Stromal cell of bone marrow (primary cell): ENCODE measurements around the gene GPR152.

Source experiments
- DNase-seq: peaks from one replicate; pipeline ENCODE4 v3.0.0-alpha.2; 2012; ENCODE audit warnings: low read depth

Gene GPR152, protein sequence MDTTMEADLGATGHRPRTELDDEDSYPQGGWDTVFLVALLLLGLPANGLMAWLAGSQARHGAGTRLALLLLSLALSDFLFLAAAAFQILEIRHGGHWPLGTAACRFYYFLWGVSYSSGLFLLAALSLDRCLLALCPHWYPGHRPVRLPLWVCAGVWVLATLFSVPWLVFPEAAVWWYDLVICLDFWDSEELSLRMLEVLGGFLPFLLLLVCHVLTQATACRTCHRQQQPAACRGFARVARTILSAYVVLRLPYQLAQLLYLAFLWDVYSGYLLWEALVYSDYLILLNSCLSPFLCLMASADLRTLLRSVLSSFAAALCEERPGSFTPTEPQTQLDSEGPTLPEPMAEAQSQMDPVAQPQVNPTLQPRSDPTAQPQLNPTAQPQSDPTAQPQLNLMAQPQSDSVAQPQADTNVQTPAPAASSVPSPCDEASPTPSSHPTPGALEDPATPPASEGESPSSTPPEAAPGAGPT

DNA sequence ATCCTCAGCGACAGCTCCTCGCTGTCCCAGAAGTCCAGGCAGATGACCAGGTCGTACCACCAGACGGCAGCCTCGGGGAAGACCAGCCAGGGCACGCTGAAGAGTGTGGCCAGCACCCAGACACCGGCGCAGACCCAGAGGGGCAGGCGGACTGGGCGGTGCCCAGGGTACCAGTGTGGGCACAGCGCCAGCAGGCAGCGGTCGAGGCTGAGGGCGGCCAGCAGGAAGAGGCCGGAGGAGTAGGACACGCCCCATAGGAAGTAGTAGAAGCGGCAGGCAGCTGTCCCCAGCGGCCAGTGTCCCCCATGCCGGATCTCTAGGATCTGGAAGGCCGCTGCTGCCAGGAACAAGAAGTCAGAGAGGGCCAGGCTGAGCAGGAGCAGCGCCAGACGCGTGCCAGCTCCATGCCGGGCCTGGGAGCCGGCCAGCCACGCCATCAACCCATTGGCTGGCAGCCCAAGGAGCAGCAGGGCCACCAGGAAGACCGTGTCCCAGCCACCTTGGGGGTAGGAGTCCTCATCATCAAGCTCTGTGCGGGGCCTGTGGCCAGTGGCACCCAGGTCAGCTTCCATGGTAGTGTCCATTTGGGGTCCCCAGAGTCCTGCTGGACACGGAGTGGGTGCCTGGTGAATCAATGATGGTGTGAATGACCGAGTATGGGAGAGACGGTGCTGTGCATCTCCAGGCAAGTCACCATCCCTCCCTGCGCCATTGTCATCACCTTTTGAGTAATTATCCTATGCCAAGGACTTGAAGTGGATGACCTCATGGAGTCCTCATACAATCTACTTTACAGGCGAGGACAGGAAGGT is at the start of gene GPR152:
TSS of gene GPR152 (minus strand) at position 589 of the 812 bp plus-strand sequence. CDS start at position 584, 5 bp downstream.
- no peak for DNase-seq

DNA sequence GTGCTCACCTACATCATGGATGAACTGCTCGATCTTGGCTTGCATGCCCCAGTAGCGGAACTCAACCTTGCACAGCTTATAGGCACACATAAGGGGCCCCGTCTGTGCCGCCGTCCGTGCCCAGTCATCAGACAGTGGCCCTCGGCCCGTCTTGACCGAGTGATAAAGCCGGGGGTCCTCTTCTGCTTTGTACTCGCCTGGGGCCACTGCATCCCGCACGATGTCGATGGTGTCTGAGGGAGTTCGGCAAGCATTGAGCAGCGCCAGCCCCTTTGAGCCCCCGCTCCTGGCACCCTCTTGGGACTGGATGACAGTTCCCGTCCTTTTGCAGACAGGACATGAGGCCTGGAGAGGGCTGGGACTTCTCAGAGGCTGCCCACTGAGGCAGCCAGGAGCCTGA is 49.3 kb upstream of the GPR152 start:
- DNase-seq = no peak

DNA sequence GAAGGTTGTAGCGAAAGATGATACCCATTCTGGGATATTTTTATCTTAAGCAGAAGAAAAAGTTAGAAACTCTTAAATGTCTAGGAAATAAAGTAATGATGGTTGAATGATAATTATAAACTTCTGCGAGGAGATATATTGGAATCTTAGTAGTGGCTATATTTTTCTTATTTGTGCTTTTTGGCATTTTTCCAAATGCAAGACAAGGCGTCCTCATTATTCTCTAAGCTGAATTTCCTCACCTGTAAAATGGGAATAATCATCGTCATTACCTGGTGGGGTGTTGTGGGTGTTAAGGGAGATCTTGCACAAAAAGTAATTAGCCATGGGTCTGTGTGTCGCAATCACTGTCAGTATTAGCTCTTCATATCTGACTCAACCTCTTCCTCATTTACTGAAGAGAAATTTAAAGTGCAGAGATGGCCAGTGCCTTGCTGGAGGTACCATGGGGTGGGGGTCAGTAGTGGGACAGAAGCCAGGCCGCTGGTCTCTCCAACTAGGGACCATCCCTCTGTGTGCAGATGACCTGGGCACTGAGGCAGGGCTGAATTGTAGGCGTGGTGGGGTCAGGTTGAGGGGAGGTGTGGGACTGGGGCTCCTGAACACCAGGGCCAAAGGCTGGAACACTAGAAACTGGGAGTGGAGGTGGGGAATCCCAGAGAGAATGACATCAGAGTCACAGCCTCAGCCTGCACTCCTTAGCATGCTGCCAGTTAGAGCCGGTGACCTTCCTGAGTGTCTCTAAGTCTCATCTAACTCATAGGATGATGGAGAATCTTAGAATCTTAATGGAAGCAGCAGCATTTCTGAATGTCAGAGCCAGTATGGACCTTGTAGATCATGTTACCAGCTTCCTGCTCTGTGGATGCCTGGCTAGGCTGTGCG is 48.5 kb upstream of the GPR152 start:
- no peak for DNase-seq

DNA sequence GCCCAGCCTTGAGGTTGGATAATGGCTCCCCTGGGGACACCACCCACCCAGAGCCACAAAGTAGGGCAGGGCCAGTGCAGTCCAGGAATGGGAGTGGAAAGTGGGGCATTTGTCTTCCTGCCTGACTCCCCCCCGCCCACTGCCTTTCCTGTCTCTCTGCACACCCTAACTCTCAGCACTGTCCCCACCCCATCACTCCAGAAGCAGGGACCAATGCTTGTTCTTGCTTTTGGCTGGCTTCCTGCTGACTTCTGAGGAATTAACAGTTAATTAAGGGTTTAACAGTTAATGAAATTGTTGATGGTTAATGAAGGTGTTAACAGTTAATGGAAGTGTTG is 47.9 kb upstream of the GPR152 start:
- no peak for DNase-seq

DNA sequence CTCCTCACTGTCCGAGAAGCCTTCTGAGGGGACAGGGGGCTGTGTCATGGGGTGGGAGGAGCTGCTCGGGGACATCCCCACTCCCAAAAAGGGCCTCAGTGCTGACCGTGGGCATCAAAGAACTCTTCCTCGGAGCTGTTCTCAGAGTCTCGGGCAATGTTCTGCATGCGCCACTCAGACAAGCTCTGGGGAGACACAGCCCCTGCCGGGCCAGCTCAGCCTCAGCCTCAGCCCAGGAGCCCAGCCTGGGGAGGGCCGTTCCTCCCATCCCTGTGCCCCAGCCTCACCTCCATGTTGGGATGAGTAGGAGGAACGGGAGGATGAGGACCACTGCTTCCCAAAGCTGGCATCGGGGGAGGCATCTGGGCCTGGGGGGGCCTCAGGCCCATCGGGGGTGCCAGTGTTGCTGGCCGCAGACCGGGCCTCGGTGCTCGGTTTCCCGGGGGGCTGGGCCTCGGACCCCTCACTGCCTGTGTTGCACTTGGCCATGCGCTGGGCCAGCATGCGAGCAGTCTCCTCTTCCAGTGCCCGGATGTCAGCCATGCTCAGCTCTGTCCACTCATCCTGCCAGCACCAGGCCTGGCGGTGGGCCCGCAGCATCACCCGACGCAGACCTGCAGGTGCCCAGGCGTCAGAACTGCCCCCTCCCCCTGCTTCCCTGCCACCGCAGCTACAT is 47.4 kb upstream of the GPR152 start:
- no peak for DNase-seq

DNA sequence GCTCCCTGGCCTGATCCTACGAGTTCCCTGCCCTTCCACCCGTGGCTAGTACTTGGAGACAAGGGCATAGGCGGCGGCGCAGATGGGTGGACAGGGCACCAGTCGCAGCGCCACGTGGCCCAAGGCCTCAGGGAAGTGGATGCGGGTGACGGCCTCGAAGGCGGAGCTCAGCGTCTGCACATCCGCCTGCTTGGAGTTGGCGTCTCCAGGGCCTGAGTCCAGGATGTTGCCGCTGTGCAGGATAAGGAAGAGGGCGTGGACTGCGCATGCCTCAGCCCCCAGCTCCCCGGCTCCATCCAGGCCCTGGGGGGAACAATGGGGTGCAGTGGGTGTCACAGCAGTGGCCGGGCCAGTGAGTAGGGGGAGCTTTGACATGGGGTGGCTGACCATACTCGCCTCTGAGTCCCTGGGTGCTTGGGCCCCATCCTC is 46.0 kb upstream of the GPR152 start:
- DNase-seq = no peak

DNA sequence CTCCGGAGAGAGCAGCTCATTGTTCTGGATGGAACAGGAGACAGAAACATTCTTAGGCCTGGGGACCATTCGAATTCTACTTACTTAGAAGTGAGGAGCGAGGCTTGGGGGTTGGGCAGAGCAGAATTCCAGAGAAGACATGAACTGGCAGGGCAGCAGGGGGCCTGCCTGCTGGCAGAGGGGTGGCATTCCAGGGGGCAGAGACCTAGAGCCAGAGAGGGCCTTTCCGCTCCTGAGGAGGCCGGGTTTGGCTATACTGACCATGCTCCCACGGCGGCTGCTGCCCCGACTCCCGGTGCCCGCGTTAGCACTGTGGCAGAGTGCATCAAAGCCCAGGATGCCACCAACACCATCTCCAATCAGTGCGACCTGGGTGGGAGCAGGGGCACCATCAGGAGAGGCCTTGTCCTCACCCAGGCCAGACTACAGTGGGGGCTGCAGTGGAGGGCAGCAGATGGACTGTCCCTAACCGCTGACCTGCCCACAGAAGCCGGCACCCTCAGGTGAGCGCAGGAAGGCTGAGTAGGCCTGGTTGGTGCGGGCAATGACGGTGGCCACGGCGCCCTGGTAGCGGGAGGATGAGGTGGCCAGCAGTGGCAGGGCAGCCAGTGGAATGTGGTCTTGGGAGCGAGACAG is 45.2 kb upstream of the GPR152 start:
- DNase-seq = no peak

DNA sequence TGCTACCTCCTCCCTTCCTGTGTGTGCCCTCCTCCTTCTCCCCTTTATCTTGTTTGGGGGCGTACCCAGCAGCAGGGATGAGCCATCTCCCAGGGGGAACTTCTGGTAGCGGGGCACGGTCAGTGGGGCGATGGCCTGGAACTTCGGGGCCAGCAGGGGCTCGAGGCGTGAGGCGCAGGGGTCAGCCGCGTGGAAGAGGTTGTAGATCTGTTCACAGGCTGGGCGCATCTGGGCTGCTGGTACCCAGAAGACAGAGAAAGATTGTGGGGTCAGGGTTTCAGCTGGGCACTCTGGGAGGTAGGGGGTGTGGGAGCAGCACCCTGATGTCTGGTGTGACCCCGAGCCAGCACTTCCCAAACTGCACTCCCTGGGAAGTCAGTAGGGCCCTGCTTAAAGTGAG is 43.6 kb upstream of the GPR152 start:
- no peak for DNase-seq

DNA sequence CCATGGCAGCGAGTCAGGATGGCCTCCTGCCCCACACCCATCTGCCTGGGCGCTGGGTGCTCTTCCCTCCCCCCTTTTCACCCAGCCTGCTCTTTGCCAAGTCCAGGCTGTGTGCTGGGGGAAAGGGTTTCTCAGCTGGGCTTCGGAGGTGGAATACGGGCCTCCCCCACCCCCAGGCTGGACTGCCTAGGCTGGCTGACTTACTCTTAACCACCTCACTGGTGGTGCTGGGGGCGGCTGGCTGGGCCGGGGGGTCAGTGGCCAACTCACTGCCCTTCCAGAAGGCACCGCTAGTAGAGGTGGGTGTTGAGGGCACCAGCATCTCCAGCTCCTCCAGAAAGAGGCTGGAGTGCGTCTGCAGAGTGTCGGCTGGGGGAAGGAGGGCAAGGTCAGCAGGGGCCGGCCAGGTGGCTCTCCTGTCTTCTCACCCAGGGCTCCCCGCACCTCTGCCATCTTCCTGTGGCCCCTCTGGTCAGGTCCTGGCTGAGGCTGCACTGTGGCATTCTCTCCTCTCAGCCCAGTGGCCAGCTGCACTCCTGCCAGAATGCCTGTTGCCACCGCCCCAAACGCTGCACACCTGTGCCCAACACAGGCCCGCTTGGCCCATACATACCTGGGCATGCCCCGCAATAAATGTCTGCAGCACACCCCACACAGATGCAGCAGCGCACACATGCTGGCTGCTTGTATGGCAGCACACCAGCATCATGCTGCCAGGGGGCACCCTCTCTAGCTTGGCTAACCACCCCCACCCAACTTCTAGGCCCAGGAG is 42.9 kb upstream of the GPR152 start:
- DNase-seq = no peak

DNA sequence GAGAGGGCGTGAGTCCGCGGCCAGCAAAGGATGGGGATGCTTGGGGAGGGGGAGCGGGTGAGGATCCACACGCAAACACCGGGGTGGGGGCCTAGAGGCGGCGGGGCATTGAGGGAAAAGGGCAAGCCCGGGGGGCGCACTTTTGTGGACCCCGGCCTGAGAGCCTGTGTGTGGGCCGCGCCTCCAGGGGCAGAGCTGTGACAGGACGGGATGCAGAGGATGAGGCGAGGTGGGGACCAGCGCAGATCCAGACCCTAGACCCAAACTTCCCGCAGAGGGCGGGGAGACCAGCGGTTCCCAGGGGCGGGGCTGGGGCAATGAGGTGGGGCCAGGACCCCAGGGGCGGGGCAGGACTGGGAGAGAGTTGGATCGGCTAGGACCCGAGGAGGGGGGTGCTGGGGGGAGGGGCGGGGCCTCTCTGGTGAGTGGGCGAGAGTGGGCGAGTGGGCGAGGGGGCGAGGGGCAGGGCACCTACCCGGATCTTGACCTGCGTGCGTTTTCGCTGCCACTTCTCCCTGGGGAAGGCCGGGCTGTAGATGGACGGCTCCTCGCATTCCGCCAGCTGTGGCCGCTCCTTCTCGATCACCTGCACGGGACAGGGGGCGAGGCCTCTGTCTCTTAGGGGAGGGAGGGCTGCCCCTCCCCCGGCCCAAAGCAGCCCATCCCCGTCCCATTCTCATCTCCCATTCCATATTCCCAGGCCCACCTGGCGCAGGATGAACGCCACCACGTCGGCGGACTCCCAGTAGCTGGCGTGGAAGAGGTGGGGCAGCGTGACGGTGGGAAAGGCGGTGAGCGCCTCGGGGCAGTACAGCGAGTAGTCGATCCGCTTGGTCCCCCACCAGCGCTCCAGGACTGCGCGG is 42.1 kb upstream of the GPR152 start:
- no peak for DNase-seq

DNA sequence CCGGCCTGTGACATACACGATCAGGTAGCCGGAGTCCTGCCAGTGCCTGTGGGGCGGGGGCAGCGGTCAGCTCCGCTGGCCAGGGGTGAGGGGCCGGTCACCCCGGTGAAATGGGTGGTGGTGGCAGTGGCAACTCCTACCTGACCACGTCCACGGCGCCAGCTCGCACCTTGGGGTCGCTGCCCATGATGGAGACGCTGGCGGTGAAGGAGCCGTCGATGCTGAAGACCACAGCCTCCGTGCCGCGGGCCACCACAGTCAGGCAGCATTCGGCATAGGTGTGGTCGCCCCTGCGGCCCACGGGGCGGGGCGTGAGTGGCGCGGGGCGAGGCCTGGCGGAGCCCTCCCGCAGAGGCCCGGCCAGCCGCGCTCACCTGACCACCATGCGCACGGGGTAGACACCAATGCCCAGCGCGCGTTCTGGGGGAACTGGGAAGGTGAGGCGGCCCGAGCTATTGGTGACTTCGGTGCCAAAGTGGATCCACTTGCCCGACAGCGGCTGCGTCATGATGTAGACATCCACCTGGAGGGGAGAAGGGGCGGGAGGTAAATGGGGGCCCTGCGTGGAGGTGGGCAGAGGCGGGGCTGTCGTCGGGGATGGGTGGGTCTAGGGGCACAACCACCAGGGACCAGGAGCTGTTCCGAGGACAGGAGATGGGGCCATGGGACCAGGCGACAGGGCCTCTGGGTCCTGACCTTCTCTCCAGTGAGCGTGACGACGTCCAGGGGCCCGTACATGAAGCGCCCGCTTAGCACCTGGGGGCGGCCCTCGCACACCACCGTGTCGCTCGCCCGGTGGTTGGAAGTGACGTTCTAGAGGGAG is 41.2 kb upstream of the GPR152 start:
- no peak for DNase-seq

DNA sequence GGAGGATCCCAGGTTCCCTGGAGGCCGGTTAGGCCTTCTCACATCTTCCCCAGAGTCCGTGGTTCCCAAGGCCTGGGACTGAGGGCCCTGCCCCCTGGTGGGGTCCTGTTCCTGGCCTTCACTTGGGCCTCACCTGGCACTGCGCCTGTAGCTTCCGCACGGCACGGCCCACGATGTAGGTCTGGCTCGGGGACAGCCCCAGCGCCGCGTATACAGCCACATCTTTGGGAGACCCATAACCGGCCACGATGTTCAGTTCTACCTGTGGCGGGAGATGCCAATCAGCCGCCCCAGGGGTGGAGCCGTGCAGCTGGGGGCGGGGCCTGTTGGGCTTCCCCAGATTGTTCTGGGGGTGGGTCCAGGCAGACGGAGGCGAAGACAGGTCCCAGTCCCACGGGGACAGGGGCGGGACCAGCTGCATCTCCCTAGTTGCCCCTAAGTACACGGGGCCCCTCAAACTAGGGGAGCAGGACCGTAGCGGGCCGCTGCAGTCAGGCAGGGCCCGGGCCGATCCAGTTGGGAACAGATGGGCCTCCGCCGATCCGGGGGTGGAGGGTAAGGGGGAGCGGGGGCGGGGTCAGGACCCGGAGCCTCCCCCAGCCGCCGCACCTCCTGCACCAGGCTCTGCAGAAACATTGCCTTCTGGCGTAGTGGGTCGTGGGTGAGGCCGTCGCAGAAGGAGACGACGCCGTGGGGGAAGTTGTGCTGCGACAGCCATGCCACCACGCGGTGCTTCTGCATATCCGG is 40.4 kb upstream of the GPR152 start:
- DNase-seq = no peak

DNA sequence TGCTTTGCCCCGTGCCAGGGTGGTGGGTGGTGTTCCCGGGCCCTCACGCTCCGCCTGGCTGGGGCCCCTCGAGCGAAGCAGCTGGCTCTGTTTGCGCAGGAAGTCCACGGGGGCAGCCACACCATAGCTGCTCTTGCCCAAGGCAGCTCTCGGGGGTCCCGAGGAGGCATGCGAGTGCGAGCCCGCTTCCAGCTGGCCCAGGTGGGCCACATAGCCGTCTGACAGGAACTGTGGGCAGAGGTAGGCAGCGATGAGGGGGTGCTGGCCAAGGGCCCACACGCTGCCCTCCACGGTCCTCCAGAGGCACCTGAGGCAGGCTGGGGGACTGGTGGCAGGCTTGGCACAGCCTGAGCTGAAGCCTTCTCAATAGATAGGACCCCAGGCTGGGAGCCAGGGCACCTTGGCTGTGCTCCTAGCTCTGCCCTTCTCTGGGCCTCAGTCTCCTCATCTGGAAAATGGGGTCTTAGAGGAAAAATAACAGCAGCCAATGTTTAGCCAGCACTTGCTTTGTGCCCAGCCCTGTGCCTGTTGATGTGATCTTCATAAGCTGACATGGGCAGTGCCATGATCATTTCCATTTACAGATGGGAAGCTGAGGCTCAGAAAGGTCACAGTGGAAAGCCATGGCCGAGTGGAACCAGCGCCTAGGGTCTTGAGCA is 39.7 kb upstream of the GPR152 start:
- no peak for DNase-seq

DNA sequence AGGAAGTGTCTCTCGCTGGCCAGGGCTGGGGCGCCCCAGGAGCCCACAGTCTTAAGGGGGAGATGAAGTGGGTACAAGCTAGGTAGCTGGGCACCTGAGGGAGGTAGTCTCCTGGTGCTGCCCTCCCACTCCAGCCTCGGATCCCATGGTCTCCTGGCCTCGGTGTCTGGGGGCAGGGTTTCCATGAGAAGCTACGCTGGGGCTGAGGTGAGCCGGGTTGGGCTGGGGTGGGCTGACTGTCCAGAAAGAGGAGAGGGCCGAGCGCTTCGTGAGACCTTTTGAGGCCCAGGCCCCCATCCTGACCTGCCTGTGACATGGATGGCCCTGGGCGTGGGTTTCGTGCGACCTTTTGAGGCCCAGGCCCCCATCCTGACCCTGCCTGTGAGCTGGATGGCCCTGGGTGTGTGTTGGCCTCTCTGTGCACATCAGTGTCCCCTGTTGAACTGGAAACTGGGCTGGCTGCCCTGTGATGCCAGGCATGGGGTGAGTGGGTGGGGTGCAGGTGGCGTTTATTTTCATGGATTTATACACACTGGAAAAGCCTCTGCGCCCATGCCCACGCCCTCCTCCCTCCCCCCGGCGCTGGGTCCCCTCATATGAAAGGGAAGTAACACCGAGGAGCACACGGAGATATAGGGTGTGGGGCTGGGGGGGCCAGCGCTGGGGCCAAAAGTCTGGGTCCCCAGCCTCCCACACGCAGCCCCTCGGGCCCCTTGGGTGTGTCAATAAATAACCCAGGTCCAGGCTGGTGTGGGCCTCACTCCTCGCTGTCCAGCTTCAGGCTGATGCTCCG is 38.9 kb upstream of the GPR152 start:
- DNase-seq = no peak

DNA sequence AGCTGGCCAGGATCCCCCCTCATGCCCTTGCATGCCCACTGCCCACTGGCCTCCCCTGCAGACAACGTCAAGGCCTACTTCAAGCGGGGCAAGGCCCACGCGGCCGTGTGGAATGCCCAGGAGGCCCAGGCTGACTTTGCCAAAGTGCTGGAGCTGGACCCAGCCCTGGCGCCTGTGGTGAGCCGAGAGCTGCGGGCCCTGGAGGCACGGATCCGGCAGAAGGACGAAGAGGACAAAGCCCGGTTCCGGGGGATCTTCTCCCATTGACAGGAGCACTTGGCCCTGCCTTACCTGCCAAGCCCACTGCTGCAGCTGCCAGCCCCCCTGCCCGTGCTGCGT is 38.2 kb upstream of the GPR152 start:
- no peak for DNase-seq

DNA sequence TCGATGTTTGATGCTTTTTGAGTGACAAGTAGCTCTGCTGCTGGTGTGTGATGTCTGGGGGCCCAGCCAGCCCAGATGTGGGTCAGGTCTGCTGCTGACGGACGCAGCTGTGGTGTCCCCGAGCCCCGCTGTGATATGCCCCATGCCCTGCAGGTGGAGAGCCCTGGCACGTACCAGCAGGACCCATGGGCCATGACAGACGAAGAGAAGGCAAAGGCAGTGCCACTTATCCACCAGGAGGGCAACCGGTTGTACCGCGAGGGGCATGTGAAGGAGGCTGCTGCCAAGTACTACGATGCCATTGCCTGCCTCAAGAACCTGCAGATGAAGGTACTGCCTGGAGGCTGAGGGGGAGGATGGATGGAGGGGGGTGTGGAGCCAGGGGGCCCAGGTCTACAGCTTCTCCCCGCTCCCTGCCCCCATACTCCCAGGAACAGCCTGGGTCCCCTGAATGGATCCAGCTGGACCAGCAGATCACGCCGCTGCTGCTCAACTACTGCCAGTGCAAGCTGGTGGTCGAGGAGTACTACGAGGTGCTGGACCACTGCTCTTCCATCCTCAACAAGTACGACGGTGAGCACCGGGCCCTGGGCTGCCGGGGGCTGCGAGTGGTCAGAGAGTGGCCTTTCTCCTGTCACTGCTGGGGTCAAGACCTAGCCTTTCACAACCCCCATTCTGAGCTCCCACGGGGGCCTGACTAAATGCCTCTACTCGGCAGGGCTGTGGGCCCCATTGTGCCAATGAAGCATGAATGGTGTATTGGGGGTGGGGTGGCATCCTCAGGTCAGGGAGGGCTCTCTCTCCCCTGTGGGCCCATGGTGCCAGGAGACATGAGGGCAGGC is 37.6 kb upstream of the GPR152 start:
- DNase-seq = no peak
